ENCODE data around the gene TAB3.

The TAB3 gene

GRCh38 chrX:30863974-30864373 lies 25.1 kb downstream of the TAB3 start:
- no peak for TF ChIP-seq CTCF (IDR thresholded peaks at IDR 0.05; ENCODE audit: insufficient read depth, low read depth, low read length, missing control alignments)
- no peak for DNase-seq (ENCODE audit: low read depth)
- no peak overlapping the region for H3K4me3 ChIP-seq (ENCODE audit: low read depth, low read length)

- H3K4me3 ChIP-seq (ENCODE audit: low read depth, low read length): no peak overlapping the region
- no peak for TF ChIP-seq CTCF (IDR thresholded peaks at IDR 0.05; ENCODE audit: insufficient read depth, low read depth, low read length, missing control alignments)
- no peak for DNase-seq (ENCODE audit: low read depth)
These were observed 31.0 kb downstream of the TAB3 start for GRCh38 chrX:30858098-30858497.

GRCh38 chrX:30851449-30851848 lies 37.6 kb downstream of the TAB3 start:
- DNase-seq (ENCODE audit: low read depth): no peak
- TF ChIP-seq CTCF (IDR thresholded peaks at IDR 0.05; ENCODE audit: insufficient read depth, low read depth, low read length, missing control alignments): no peak

GRCh38 chrX:30835373-30835772 lies 53.7 kb downstream of the TAB3 start:
- no peak for DNase-seq (ENCODE audit: low read depth)
- TF ChIP-seq CTCF (IDR thresholded peaks at IDR 0.05; ENCODE audit: insufficient read depth, low read depth, low read length, missing control alignments): no peak
- H3K4me3 ChIP-seq (ENCODE audit: low read depth, low read length): no peak overlapping the region

More at GRCh38 chrX:30851449-30851848, 37.6 kb downstream of the TAB3 start:
- H3K4me3 ChIP-seq (ENCODE audit: low read depth, low read length): no peak overlapping the region

GRCh38 chrX:30833896-30834295 lies 55.2 kb downstream of the TAB3 start:
- no peak for DNase-seq (ENCODE audit: low read depth)
- H3K4me3 ChIP-seq (ENCODE audit: low read depth, low read length): no peak overlapping the region
- TF ChIP-seq CTCF (IDR thresholded peaks at IDR 0.05; ENCODE audit: insufficient read depth, low read depth, low read length, missing control alignments): no peak

- DNase-seq (ENCODE audit: low read depth): peak; percentile 54
- H3K4me3 ChIP-seq (ENCODE audit: low read depth, low read length): no peak overlapping the region
These were observed 58.0 kb downstream of the TAB3 start for GRCh38 chrX:30831082-30831481.

More at GRCh38 chrX:30831082-30831481, 58.0 kb downstream of the TAB3 start:
- no peak for TF ChIP-seq CTCF (IDR thresholded peaks at IDR 0.05; ENCODE audit: insufficient read depth, low read depth, low read length, missing control alignments)
